Islet precursor cell (in vitro differentiated cells): ENCODE results near the gene PTGR3.
A peak's percentile ranks its signal among the peaks of the same experiment; 100 is the strongest.

ENCODE experiments used
- DNase-seq: peaks from one replicate; pipeline ENCODE4 v3.0.0-alpha.2; 2018

PTGR3 gene

GRCh38 chr18:75214332-75214690, 5.4 kb upstream of the PTGR3 start:
- DNase-seq, result no peak

GRCh38 chr18:75213611-75214331, 4.8 kb upstream of the PTGR3 start:
- DNase-seq, result no peak

GRCh38 chr18:75212751-75213090, 3.8 kb upstream of the PTGR3 start:
- no peak for DNase-seq

GRCh38 chr18:75211953-75212750, 3.2 kb upstream of the PTGR3 start:
- peak; percentile 68 for DNase-seq

- no peak for DNase-seq
These were observed 2.6 kb upstream of the PTGR3 start for GRCh38 chr18:75211626-75211952.

- DNase-seq, result no peak
These were observed 2.2 kb upstream of the PTGR3 start for GRCh38 chr18:75211002-75211621.

- DNase-seq, result no peak
These were observed 1.5 kb upstream of the PTGR3 start, which contains the start of gene TSHZ1 for GRCh38 chr18:75210274-75211001. TSHZ1 (plus strand) TSS chr18:75210797; CDS start chr18:75211877, 1,080 bp downstream.

- no peak for DNase-seq
These were observed 966 bp upstream of the PTGR3 start for GRCh38 chr18:75209951-75210258.

- DNase-seq, result no peak
These were observed 157 bp downstream of the PTGR3 start for GRCh38 chr18:75208836-75209128.

- DNase-seq, result peak; percentile 68
These were observed 644 bp downstream of the PTGR3 start for GRCh38 chr18:75208155-75208835.

- no peak for DNase-seq
These were observed 1.4 kb downstream of the PTGR3 start for GRCh38 chr18:75207310-75208154.

- DNase-seq, result no peak
These were observed 2.3 kb downstream of the PTGR3 start for GRCh38 chr18:75206452-75207309.

- DNase-seq, result no peak
These were observed 3.3 kb downstream of the PTGR3 start for GRCh38 chr18:75205514-75206132.

- peak; percentile 68 for DNase-seq
These were observed 4.0 kb downstream of the PTGR3 start for GRCh38 chr18:75204732-75205513.

- no peak for DNase-seq
These were observed 4.6 kb downstream of the PTGR3 start for GRCh38 chr18:75204269-75204731.

GRCh38 chr18:75203416-75204268, 5.3 kb downstream of the PTGR3 start:
- DNase-seq, result no peak

- no peak for DNase-seq
These were observed 6.1 kb downstream of the PTGR3 start for GRCh38 chr18:75202696-75203365.
